Stomach (tissue), 9 donors: ENCODE measurements around the gene ADAMTS12. TPM values are rescaled to one million over a fixed set of nuclear protein-coding genes. Genes with fewer than 3 reads are reported as not detected.
"Not testable (repeated sequence)": the region's sequence is repeated elsewhere in the genome, so short reads cannot be mapped to it uniquely, and the experiment has no call there.

Experiments used
- DNase-seq, 2 donors: peaks; one replicate each; pipeline versions ENCODE4 v3.0.0 to v3.0.0-alpha.2; 2013 to 2019
- H3K27ac ChIP-seq, 5 donors: fragments of 200-600 bp in 4 of 5; sonication (generic) in 4 of 5; one replicate each; pipeline ENCODE4 v1.5.1; 2013 to 2019; ENCODE audit warnings: mild to moderate bottlenecking in 1 of 5, moderate library complexity in 1 of 5
- H3K27me3 ChIP-seq, 3 donors: fragments of 200-600 bp; sonication (generic); one replicate each; pipeline ENCODE4 v1.5.1; 2017 to 2019; ENCODE audit warnings: mixed run types in 1 of 3
- H3K36me3 ChIP-seq, 4 donors: fragments of 200-600 bp; sonication (generic); 1 replicate in 3 of 4; 2 replicates in 1 of 4; pipeline ENCODE4 v1.5.1; 2016 to 2019
- H3K4me1 ChIP-seq, 4 donors: fragments of 200-600 bp; sonication (generic); one replicate each; pipeline ENCODE4 v1.5.1; 2016 to 2019
- H3K4me3 ChIP-seq, 4 donors: fragments of 200-600 bp; sonication (generic) in 3 of 4; one replicate each; pipeline ENCODE4 v1.5.1; 2016 to 2019; ENCODE audit warnings: mild to moderate bottlenecking in 1 of 4
- H3K9me3 ChIP-seq, 4 donors: fragments of 200-600 bp; sonication (generic); one replicate each; pipeline ENCODE4 v1.5.1; 2016 to 2019
- CTCF ChIP-seq, 7 experiments: fragments of 450-650 bp in 4 of 7; fragments of 200-600 bp in 3 of 7; sonication (generic) in 3 of 7; IDR thresholded peaks; one replicate each; pipeline ENCODE4 v1.5.1; 2016 to 2019; ENCODE audit warnings: antibody characterized with exemption in 7 of 7, control low read depth in 2 of 7, mild to moderate bottlenecking in 1 of 7
- EP300 ChIP-seq: sonication (generic); formaldehyde crosslinking; IDR thresholded peaks from one replicate; pipeline ENCODE4 v1.6.1; 2017; ENCODE audit warnings: antibody characterized with exemption
- POLR2A ChIP-seq, 4 donors: fragments of 450-650 bp; IDR thresholded peaks; one replicate each; pipeline ENCODE4 v1.6.1; 2016; ENCODE audit warnings: antibody characterized with exemption in 4 of 4, control low read depth in 2 of 4, mild to moderate bottlenecking in 1 of 4, moderate library complexity in 1 of 4
- POLR2AphosphoS5 ChIP-seq, 3 donors: sonication (generic); formaldehyde crosslinking; IDR thresholded peaks; one replicate each; pipeline ENCODE4 v1.6.1; 2016; ENCODE audit warnings: antibody characterized with exemption in 3 of 3
- WGBS, 5 donors: extraction: QIAGEN DNeasy Blood & Tissue Kit in 3 of 5; methylation state at CpG; one replicate each; pipeline versions ENCODE4 v1.1.5 to v1.1.7; 2013 to 2018; 5-methylcytosine and 5-hydroxymethylcytosine counted together
- intact Hi-C: fragments of 100-400 bp; cut with DNase I; formaldehyde crosslinking; loops from one replicate; pipeline ENCODE4 v1.15.1; 2023; ENCODE audit warnings: low total_unique reads
- polyA plus RNA-seq, 3 donors: library from polyadenylated mRNA; stranded (reverse); fragments of 200-250 nt; gene quantifications; one replicate each; pipeline ENCODE4 v1.2.3, GENCODE V29; 2013
- total RNA-seq, 5 donors: library from RNA; depleted of rRNA; stranded (reverse); fragments of >200 nt; gene quantifications; one replicate each; pipeline versions ENCODE4 v1.1.0 to v1.2.3, GENCODE V29; 2014 to 2016
- donor health status: healthy with polysubstance abuse.
- donor health status: Bipolar disorder and iron deficiency.
- donor health status: healthy.

The ADAMTS12 gene
- total and polyA plus RNA-seq, 8 donors: 0.14 to 17.1 (median 0.62) TPM; not detected in 1

- TF ChIP-seq POLR2A (IDR thresholded peaks at IDR 0.05): no peak
- TF ChIP-seq EP300: no peak
- TF ChIP-seq CTCF (IDR thresholded peaks at IDR 0.05): no peak
- no peak for TF ChIP-seq POLR2AphosphoS5 (IDR thresholded peaks at IDR 0.05)
- H3K4me1 ChIP-seq: no peaks in the 10 kb centered on the region
- peak in 1 of 2 donors; percentile 13 for DNase-seq
- no peaks in the 10 kb centered on the region for H3K36me3 ChIP-seq
- no peak overlapping the region for H3K4me3 ChIP-seq
- H3K27ac ChIP-seq: no peak overlapping the region
- intact Hi-C loops: no loop called here
- 37 to 72% (median 48%) methylated on average over 4 of the region's 4 CpGs for WGBS, 5 donors
- no peaks in the 10 kb centered on the region for H3K9me3 ChIP-seq
- H3K27me3 ChIP-seq: no peaks in the 10 kb centered on the region
Measured at GRCh38 chr5:33526755-33527154, 365.0 kb downstream of the ADAMTS12 start.

GRCh38 chr5:33524476-33524875, 367.3 kb downstream of the ADAMTS12 start:
- no peak for DNase-seq
- Histone ChIP-seq H3K9me3 (no peaks in the 10 kb centered on the region), H3K36me3 (no peaks in the 10 kb centered on the region), H3K27ac (no peak overlapping the region), H3K4me1 (no peaks in the 10 kb centered on the region), H3K4me3 (no peak overlapping the region), H3K27me3 (no peaks in the 10 kb centered on the region)
- 65 to 91% (median 89%) methylated on average over 2 of the region's 2 CpGs for WGBS, 5 donors
- intact Hi-C loops: no loop called here
- TF ChIP-seq EP300 (no peak), POLR2AphosphoS5 (IDR thresholded peaks at IDR 0.05) (no peak), CTCF (IDR thresholded peaks at IDR 0.05) (no peak), POLR2A (IDR thresholded peaks at IDR 0.05) (no peak)

- DNase-seq: no peak
- WGBS, 5 donors: 68 to 87% (median 82%) methylated on average over 2 of the region's 2 CpGs
- Histone ChIP-seq H3K4me1 (no peaks in the 10 kb centered on the region), H3K27me3 (no peaks in the 10 kb centered on the region), H3K9me3 (no peaks in the 10 kb centered on the region), H3K27ac (no peak overlapping the region), H3K4me3 (no peak overlapping the region), H3K36me3 (no peaks in the 10 kb centered on the region)
- intact Hi-C loops: no loop called here
- no peak for TF ChIP-seq POLR2AphosphoS5 (IDR thresholded peaks at IDR 0.05)
- TF ChIP-seq CTCF (IDR thresholded peaks at IDR 0.05): no peak
- TF ChIP-seq POLR2A (IDR thresholded peaks at IDR 0.05): no peak
- TF ChIP-seq EP300: no peak
Measured at GRCh38 chr5:33523208-33523771, 368.5 kb downstream of the ADAMTS12 start.

GRCh38 chr5:33516421-33516820, 375.4 kb downstream of the ADAMTS12 start:
- Histone ChIP-seq H3K36me3 (no peaks in the 10 kb centered on the region), H3K27me3 (no peaks in the 10 kb centered on the region), H3K27ac (no peak overlapping the region), H3K4me3 (no peak overlapping the region), H3K9me3 (peaks cover 0 to 4% (median 0%) of the 10 kb centered on the region in 4 donors), H3K4me1 (no peaks in the 10 kb centered on the region)
- 62 to 77% (median 74%) methylated on average over 2 of the region's 2 CpGs for WGBS, 5 donors
- DNase-seq: no peak
- no peak for TF ChIP-seq POLR2A (IDR thresholded peaks at IDR 0.05)
- TF ChIP-seq CTCF (IDR thresholded peaks at IDR 0.05): no peak
- TF ChIP-seq POLR2AphosphoS5 (IDR thresholded peaks at IDR 0.05): no peak
- TF ChIP-seq EP300: no peak
- intact Hi-C loops: no loop called here

- 94 to 100% (median 97%) methylated on average over 6 to 32 of the region's 32 CpGs for WGBS, 5 donors
Measured at GRCh38 chr5:33515366-33515765, 376.4 kb downstream of the ADAMTS12 start.

More at GRCh38 chr5:33515366-33515765, 376.4 kb downstream of the ADAMTS12 start:
- DNase-seq, H3K4me1 ChIP-seq, H3K9me3 ChIP-seq, H3K27me3 ChIP-seq, H3K4me3 ChIP-seq, H3K36me3 ChIP-seq, intact Hi-C loops, H3K27ac ChIP-seq: not testable (repeated sequence)
